T-helper 9 cell (primary cell): ENCODE results near the gene HECTD3.
"Not testable (repeated sequence)": the region's sequence is repeated elsewhere in the genome, so short reads cannot be mapped to it uniquely, and the experiment has no call there.

Experiments
- DNase-seq: peaks from one replicate; pipeline ENCODE4 v3.0.0-alpha.2; 2020

HECTD3 gene

GRCh38 chr1:44985747-44986359 is 25.3 kb downstream of the HECTD3 start:
- DNase-seq, result no peak

GRCh38 chr1:44977372-44977771 is 33.8 kb downstream of the HECTD3 start:
- not testable (repeated sequence) for DNase-seq

- no peak for DNase-seq
These were observed 34.9 kb downstream of the HECTD3 start for GRCh38 chr1:44976252-44976651.

- no peak for DNase-seq
These were observed 37.5 kb downstream of the HECTD3 start for GRCh38 chr1:44973645-44974044.

GRCh38 chr1:44970317-44970716 is 40.8 kb downstream of the HECTD3 start:
- DNase-seq, result no peak

GRCh38 chr1:44964396-44964795 is 46.7 kb downstream of the HECTD3 start:
- no peak for DNase-seq

GRCh38 chr1:44962729-44963128 is 48.4 kb downstream of the HECTD3 start:
- DNase-seq, result no peak

GRCh38 chr1:44962022-44962421 is 49.1 kb downstream of the HECTD3 start:
- not testable (repeated sequence) for DNase-seq

GRCh38 chr1:44957566-44957965 is 53.6 kb downstream of the HECTD3 start:
- not testable (repeated sequence) for DNase-seq

GRCh38 chr1:44956077-44956476 is 55.0 kb downstream of the HECTD3 start:
- DNase-seq, result not testable (repeated sequence)
